Neutrophil (primary cell): ENCODE results near the gene EEFSEC.

Source experiments
- H3K27ac ChIP-seq: fragments of 200-600 bp; sonication (generic); 2 replicates; pipeline ENCODE4 v1.5.1; 2016; ENCODE audit warnings: mild to moderate bottlenecking, moderate library complexity
- H3K27me3 ChIP-seq: fragments of 200-600 bp; sonication (generic); 2 replicates; pipeline ENCODE4 v1.6.0; 2016; ENCODE audit warnings: mild to moderate bottlenecking
- H3K36me3 ChIP-seq: fragments of 200-600 bp; sonication (generic); 2 replicates; pipeline ENCODE4 v1.5.1; 2017
- H3K4me1 ChIP-seq, 2 experiments: fragments of 200-600 bp in 1 of 2; sonication (generic) in 1 of 2; 1 replicate in 1 of 2; 2 replicates in 1 of 2; pipeline versions ENCODE4 v1.5.1 to v1.6.1; 2013 to 2016; ENCODE audit warnings: low read depth in 1 of 2, low read length in 1 of 2, mild to moderate bottlenecking in 1 of 2, moderate library complexity in 1 of 2; ENCODE audit not compliant: control insufficient read depth in 1 of 2, insufficient read depth in 1 of 2
- H3K4me3 ChIP-seq, 2 experiments: fragments of 200-600 bp in 1 of 2; sonication (generic) in 1 of 2; 1 replicate in 1 of 2; 2 replicates in 1 of 2; pipeline ENCODE4 v1.5.1; 2013 to 2016; ENCODE audit warnings: low read depth in 1 of 2, low read length in 1 of 2, mild to moderate bottlenecking in 1 of 2, moderate library complexity in 1 of 2
- H3K9me3 ChIP-seq: fragments of 200-600 bp; sonication (generic); 2 replicates; pipeline ENCODE4 v1.5.1; 2016
- CTCF ChIP-seq: fragments of 200-600 bp; sonication (generic); IDR thresholded peaks from 2 replicates; pipeline ENCODE4 v1.5.1; 2016; ENCODE audit warnings: antibody characterized with exemption

The EEFSEC gene

GRCh38 chr3:128326051-128326823 is 173.0 kb downstream of the EEFSEC start:
- no peak overlapping the region for H3K4me3 ChIP-seq
- H3K4me1 ChIP-seq: no peaks in the 10 kb centered on the region
- H3K9me3 ChIP-seq: no peaks in the 10 kb centered on the region
- TF ChIP-seq CTCF: no peak
- H3K36me3 ChIP-seq: no peaks in the 10 kb centered on the region
- H3K27ac ChIP-seq: no peak overlapping the region
- H3K27me3 ChIP-seq: no peaks in the 10 kb centered on the region

- Histone ChIP-seq H3K36me3 (no peaks in the 10 kb centered on the region), H3K9me3 (no peaks in the 10 kb centered on the region), H3K4me3 (no peak overlapping the region), H3K4me1 (no peaks in the 10 kb centered on the region), H3K27ac (no peak overlapping the region), H3K27me3 (no peaks in the 10 kb centered on the region)
- TF ChIP-seq CTCF: no peak
These were observed 174.3 kb downstream of the EEFSEC start for GRCh38 chr3:128327606-128328031.

GRCh38 chr3:128328546-128329458 is 175.5 kb downstream of the EEFSEC start:
- H3K9me3 ChIP-seq: no peaks in the 10 kb centered on the region
- H3K4me3 ChIP-seq: no peak overlapping the region
- TF ChIP-seq CTCF: no peak
- H3K36me3 ChIP-seq: no peaks in the 10 kb centered on the region
- no peaks in the 10 kb centered on the region for H3K4me1 ChIP-seq
- no peaks in the 10 kb centered on the region for H3K27me3 ChIP-seq
- H3K27ac ChIP-seq: no peak overlapping the region

GRCh38 chr3:128329491-128330213 is 176.4 kb downstream of the EEFSEC start:
- TF ChIP-seq CTCF: no peak
- Histone ChIP-seq H3K27me3 (no peaks in the 10 kb centered on the region), H3K4me3 (no peak overlapping the region), H3K4me1 (no peaks in the 10 kb centered on the region), H3K27ac (no peak overlapping the region), H3K36me3 (no peaks in the 10 kb centered on the region), H3K9me3 (no peaks in the 10 kb centered on the region)

GRCh38 chr3:128330214-128330842 is 177.0 kb downstream of the EEFSEC start:
- Histone ChIP-seq H3K36me3 (no peaks in the 10 kb centered on the region), H3K9me3 (no peaks in the 10 kb centered on the region), H3K4me1 (no peaks in the 10 kb centered on the region), H3K27ac (no peak overlapping the region), H3K27me3 (no peaks in the 10 kb centered on the region), H3K4me3 (no peak overlapping the region)
- no peak for TF ChIP-seq CTCF
